HG02763 (cell line): Measurements from ENCODE around the gene ZBED3.
A peak's percentile ranks its signal among the peaks of the same experiment; 100 is the strongest.
"Not testable (repeated sequence)": the region's sequence is repeated elsewhere in the genome, so short reads cannot be mapped to it uniquely, and the experiment has no call there.

Source experiments
- ATAC-seq: cut with Tn5 transposase; IDR thresholded peaks from one replicate; pipeline ENCODE4 v1.9.1; 2021; ENCODE audit warnings: mild to moderate bottlenecking, moderate library complexity; ENCODE audit not compliant: unreplicated experiment

ZBED3 gene, protein sequence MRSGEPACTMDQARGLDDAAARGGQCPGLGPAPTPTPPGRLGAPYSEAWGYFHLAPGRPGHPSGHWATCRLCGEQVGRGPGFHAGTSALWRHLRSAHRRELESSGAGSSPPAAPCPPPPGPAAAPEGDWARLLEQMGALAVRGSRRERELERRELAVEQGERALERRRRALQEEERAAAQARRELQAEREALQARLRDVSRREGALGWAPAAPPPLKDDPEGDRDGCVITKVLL

GRCh38 chr5:77086689-77087483 is at the start of gene ZBED3:
ZBED3 (minus strand) TSS chr5:77087285; CDS start chr5:77077878, 9,407 bp downstream.
- ATAC-seq, result peak; percentile 69

- ATAC-seq, result no peak
Measured at GRCh38 chr5:77133061-77133758, 46.1 kb upstream of the ZBED3 start.

DNA sequence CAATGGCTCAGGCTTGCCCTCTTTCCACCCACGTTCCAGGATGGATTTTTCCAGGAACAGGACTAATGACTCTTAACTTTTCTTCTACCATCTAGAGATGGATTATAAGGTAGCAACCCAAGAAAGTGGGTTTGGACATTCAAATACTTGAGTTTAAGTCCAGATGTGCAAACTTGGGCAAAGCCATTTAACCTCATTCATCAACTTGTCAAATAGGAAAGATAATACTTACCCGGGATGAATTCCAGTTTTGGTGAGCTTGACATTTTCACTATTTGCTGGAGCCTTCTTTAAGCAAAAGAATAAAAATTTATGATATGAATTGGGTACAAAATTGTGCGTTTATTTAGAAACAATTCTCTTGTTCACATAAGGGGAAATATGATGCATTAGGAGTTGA is 44.3 kb upstream of the ZBED3 start:
- no peak for ATAC-seq

DNA sequence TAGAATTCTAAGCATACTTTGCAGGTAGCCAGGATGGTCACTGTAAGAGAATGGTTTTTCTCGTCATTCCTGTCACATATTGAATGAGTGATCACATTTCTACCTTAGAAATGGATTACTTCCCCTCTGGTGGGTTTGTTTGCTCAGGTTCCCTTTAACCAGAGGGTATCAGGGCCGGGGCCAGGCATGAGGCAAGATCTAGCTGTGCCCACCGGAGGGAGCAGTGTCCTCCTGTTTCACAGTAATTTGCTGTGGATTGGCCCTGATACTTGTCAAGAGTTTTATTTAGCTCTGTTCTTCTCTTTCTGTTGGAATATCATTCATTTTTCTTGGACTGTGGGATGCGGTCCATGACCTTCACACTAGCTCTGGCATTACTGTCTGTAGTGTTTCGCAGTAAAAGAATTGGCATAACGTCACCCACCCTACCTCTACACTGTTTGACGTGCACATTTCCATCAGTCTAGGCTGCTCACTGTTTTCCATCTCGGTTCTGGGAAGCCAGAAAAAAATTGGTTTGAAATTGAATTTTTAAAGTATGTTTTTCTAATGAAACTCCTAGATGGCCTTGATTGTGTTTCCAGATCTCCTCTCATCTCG is 42.4 kb upstream of the ZBED3 start:
- ATAC-seq, result no peak

GRCh38 chr5:77128411-77129061 is 41.5 kb upstream of the ZBED3 start:
- no peak for ATAC-seq

DNA sequence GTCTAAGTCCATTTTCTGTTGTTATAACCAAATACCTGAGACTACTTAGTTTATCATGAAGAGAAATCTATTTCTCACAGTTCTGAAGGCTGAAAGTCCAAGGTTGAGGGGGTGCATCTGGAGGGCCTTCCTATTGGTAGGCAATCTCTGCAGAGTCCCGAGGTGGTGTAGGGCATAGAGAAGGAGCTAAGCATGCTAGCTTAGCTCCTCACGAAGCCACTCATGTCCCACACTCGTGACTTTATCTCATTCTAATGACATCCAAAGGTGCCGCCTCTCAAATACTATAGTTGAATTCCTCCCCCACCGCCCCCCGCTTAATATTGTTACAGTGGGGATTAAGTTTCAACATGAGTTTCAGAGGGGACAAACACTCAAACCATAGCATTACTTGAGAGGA is 36.0 kb upstream of the ZBED3 start:
- no peak for ATAC-seq

GRCh38 chr5:77120706-77121105 is 33.6 kb upstream of the ZBED3 start:
- no peak for ATAC-seq

DNA sequence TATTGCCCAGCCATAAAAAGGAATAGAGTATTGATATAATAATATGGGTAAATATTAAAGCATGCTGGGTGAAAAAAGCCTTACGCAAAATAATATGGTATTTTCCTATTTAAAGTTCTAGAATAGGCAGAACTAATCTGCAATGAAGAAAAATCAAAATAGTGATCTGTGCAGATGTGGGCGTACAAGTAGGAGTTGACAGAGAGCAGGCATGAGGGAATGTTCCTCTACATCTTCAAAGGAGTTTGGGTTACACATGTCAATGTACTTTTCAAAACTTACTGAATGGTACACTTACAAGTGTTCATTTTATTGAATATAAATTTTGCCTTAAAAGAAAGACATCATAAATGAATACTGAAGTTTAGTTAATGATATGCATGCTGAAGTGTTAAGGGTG is 33.0 kb upstream of the ZBED3 start:
- no peak for ATAC-seq

DNA sequence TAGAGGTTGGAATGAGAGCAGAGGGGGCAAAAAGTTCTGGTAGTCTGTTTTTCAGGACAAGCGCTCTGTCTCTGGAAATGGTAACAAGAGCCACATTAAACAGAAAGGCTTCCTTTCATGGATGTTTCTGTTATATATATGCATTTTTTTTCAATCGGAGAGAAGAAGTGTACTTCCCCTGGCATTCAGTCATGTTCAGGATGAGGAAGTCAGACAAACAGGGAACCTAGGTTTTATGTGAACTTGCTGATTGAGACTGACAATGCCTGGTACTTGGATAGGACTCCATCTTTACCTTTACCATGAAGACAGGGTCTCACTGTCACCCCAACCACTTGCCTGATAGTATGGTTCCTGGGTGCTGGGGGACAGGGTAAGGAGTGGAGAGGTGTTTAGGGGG is 30.1 kb upstream of the ZBED3 start:
- no peak for ATAC-seq

DNA sequence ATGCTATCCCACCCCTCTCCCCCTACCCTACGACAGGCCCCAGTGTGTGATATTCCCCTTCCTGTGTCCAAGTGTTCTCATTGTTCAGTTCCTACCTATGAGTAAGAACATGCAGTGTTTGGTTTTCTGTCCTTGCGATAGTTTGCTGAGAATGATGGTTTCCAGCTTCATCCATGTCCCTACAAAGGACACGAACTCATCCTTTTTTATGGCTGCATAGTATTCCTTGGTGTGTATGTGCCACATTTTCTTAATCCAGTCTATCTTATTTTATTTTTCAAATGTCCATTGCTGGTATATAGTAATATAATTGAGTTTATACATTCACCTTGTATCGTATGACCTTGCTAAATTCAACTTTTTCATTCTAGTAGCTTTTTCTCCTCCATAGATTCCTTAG is 19.9 kb upstream of the ZBED3 start:
- ATAC-seq, result not testable (repeated sequence)

- no peak for ATAC-seq
Measured at GRCh38 chr5:77104813-77105212, 17.7 kb upstream of the ZBED3 start.

DNA sequence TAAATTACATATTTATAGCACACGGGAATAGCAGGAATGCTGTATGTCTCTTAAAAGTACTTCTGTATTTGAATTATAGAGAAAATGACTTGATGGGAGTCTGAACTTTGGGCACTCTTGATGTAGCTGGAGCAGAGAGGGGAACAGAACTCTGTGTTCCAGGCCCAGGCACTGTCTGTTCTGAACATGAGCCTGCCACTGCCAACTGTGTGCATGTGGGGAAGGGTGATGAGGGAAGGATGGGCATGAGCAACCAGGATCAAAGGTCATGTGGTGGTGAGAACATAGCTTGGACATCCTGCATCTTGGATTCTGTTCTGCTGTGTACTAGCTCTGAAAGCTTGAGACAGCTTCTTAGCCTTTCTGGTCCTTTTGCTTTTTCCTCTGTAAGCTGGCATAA is 16.4 kb upstream of the ZBED3 start:
- ATAC-seq, result no peak

DNA sequence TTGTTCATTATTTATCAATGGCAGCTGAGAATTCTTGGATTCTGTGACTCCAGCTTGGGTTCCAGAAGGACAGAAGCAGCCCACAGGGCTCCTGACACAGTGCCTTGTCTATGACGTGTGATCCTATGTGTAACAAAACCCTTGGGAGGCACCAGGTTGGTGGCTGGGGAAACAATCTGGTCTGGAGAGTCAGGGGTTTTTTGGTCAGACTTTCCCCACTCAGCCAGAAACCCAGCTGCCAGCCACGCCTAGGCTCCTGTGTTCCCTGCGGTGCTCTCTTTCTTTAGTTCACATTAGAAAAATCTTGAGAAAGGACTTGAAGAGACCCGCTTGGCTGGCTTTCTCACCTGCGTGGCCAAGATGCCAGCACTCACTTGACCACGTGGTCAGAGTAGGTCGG is 15.5 kb upstream of the ZBED3 start:
- no peak for ATAC-seq

DNA sequence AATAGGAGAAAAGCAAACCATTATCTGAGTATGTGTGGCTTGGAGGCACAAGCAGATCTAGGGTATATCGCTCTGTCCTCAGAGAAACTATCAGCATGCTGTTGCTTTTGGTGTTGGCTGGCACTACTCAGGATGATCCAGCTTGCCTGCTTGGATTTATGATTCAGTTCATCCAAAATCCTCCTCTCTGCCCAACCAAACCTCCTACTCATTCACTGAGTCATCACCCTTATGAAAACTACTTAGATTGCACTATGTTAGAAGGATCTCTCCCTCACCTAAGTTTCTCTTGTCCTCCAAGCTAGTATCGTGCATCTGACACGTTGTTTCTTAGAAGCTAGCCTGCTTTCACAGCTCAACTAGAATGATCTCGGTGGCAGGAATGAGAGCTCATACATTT is 14.2 kb upstream of the ZBED3 start:
- ATAC-seq, result no peak

DNA sequence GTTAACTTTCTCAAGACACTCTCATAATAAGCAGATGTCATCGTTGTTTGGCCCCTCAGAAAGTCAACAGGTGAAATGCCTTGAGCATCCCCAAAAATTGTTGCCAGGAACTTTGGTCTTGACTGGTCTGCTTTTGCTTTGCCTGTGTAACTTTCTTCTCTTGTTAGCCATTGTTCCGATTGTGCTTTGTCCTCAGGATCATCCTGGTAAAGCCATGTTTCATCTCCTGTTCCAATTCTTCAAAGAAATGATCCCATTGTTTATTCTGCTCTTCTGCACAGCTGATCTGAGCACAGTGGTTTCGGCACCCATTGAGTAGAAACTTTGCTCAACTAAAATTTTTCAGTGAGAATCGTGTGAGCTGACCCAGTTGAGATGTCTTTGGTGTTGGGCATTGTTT is 8.1 kb upstream of the ZBED3 start:
- no peak for ATAC-seq

DNA sequence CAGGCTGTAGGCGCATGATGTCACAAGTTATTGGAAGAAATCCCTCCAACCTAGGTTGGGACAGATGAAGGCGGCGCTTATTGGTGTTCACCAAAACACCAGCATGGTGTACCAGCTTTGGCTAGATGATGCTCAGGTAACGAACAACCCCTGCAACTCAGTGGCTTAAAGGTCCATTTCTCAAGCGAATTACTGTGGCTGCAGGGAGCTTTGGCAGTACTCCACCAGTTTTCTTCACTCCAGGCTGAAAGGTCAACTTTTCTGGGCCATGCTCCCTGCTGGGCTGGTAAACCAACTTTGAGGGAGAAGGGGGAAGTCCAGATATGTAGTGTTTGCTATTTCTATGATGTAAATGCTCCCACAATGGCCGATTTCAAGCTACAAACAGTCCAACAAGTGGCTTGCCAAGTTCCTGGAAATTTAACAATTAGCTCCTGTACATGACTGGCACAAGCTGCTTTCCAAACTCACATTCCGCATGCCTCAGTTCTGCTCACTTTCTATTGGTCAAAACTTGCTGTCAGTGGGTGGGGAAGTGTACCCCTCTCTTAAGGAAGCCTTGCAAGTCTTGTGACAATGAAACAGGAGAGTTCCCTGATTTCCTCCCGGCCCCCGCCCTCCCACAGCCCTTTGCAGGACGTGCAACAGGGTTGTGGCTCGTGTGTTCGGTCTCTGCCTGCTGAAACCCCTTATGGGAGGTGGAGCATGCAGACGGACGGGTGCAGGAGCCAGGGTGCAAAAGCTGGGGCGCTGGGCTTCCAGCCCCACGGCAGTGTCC is 588 bp upstream of the ZBED3 start:
- ATAC-seq, result no peak

DNA sequence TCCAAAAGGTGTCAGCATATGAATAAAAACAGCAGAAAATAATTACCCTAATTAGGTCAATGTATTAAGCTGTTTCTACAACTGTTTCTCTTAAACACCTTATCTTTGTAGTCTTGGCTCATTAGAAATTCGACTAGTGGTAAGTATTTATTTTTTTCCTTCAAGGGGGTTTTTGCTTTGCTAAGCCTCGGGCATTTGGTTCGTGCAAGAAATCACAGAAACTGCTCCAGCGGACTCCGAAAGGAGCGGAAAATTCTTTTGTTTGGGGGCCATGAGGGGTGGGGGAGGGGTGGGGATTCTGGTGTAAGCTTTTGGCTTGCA is 757 bp downstream of the ZBED3 start:
- ATAC-seq, result no peak

DNA sequence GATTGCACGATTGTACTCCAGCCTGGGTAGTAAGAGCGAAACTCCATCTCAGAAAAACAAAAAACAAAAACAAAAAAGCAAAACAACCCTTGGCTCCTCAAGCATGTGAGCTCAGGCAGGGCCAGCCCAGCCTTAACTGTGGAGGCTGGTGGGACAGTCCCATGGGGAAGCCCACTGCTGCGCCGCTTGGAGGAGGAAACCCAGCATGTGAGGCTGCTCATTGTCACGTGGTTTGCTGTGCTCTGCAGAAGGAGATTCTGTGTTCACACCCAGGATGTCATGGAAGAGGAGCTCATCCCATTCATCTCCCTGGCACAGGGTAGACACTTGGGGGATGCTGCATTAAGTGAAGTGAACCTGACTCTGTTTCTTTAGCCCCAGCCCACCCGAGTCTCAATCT is 4.0 kb downstream of the ZBED3 start:
- no peak for ATAC-seq

GRCh38 chr5:77082280-77082679 is 4.8 kb downstream of the ZBED3 start:
- no peak for ATAC-seq

- no peak for ATAC-seq
Measured at GRCh38 chr5:77080905-77081304, 6.2 kb downstream of the ZBED3 start.
